B cell (primary cell): ENCODE measurements around the gene RAD21L1.

ENCODE experiments used
- CTCF ChIP-seq: fragments of 200-600 bp; IDR thresholded peaks from one replicate; pipeline ENCODE4 v1.8.0; 2022; ENCODE audit warnings: antibody characterized with exemption, mild to moderate bottlenecking
- EZH2 ChIP-seq: IDR thresholded peaks from 2 replicates; pipeline ENCODE4 v1.6.1; 2012; ENCODE audit warnings: borderline replicate concordance, low read depth, mild to moderate bottlenecking, moderate library complexity, low read length; ENCODE audit not compliant: insufficient read depth, poor library complexity, severe bottlenecking

- no peak for TF ChIP-seq CTCF
- TF ChIP-seq EZH2 = no peak
Measured at GRCh38 chr20:1283522-1284510, 58.0 kb downstream of the RAD21L1 start.
